Measurements from ENCODE around the gene CMTM5.
"Not testable (repeated sequence)": the region's sequence is repeated elsewhere in the genome, so short reads cannot be mapped to it uniquely, and the experiment has no call there.

The CMTM5 gene

DNA sequence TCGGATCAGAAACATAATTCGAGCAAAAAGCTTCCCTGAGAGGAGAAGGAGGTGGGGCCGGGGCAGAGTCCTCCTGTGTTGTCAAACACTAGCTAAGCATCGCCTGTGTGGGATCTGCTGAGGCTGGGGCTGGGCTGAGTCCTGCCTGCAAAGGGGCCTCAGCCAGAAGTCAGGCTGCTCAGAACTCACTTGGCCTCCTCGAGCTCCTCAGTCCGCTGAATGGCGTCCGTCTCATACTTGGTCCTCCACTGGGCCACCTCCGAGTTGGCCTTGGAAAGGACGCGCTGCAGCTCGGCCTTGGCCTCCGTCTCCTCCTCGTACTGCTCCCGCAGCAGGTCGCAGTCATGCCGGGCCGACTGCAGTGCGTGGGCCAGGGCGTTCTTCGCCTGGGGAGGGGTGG is 41.2 kb downstream of the CMTM5 start:
- DNase-seq (no peak), ATAC-seq (ENCODE audit: insufficient read depth, low read depth) (no peak)
- Histone ChIP-seq H3K9me3 (ENCODE audit: insufficient read depth, low read length, severe bottlenecking) (no peaks in the 10 kb centered on the region), H3K27me3 (ENCODE audit: insufficient read depth, low read length, poor library complexity) (peaks cover 28% of the 10 kb centered on the region), H3K4me3 (ENCODE audit: low read depth in 1 of 2, low read length in 2 of 2) (no peak overlapping the region), H3K36me3 (ENCODE audit: insufficient read depth, low read length) (no peaks in the 10 kb centered on the region), H3K79me2 (ENCODE audit: insufficient read depth, low read length) (no peaks in the 10 kb centered on the region), H2AFZ (ENCODE audit: low read depth, low read length) (no peak overlapping the region), H3K4me2 (ENCODE audit: insufficient read depth, low read length) (no peak overlapping the region), H3K9ac (ENCODE audit: low read depth, low read length) (no peak overlapping the region), H3K4me1 (ENCODE audit: insufficient read depth, low read length) (no peaks in the 10 kb centered on the region), H3K27ac (ENCODE audit: low read length) (no peak overlapping the region), H4K20me1 (ENCODE audit: insufficient read depth, low read length) (no peaks in the 10 kb centered on the region)
- TF ChIP-seq, protein P1, sequence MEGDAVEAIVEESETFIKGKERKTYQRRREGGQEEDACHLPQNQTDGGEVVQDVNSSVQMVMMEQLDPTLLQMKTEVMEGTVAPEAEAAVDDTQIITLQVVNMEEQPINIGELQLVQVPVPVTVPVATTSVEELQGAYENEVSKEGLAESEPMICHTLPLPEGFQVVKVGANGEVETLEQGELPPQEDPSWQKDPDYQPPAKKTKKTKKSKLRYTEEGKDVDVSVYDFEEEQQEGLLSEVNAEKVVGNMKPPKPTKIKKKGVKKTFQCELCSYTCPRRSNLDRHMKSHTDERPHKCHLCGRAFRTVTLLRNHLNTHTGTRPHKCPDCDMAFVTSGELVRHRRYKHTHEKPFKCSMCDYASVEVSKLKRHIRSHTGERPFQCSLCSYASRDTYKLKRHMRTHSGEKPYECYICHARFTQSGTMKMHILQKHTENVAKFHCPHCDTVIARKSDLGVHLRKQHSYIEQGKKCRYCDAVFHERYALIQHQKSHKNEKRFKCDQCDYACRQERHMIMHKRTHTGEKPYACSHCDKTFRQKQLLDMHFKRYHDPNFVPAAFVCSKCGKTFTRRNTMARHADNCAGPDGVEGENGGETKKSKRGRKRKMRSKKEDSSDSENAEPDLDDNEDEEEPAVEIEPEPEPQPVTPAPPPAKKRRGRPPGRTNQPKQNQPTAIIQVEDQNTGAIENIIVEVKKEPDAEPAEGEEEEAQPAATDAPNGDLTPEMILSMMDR (IDR thresholded peaks at IDR 0.05; ENCODE audit: borderline replicate concordance, extremely low read depth, low read length, poor library complexity, severe bottlenecking), result no peak
- no peak for TF ChIP-seq EZH2 (IDR thresholded peaks at IDR 0.05; ENCODE audit: borderline replicate concordance, low read depth, low read length, severe bottlenecking)

DNA sequence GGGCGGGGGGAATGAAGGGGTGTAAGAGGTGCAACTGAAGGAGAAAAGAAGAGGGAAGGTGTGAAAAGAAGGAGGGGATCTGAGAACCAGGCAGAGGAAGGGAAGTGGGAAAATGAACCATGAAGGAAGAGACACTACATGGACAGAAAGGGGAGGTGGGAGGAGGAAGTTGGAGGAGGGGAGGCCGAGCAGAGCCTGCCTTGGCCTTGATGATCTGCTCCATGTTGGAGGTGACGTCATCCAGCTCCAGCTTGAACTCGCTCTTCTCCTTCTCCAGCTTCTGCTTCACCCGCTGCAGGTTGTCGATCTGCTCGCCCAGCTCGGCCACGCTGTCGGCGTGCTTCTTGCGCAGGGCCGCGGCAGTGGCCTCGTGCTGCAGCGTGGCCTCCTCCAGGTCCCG is 42.8 kb downstream of the CMTM5 start:
- H3K9ac ChIP-seq (ENCODE audit: low read depth, low read length); H3K9me3 ChIP-seq (ENCODE audit: insufficient read depth, low read length, severe bottlenecking); H3K4me1 ChIP-seq (ENCODE audit: insufficient read depth, low read length); H3K36me3 ChIP-seq (ENCODE audit: insufficient read depth, low read length); H3K4me2 ChIP-seq (ENCODE audit: insufficient read depth, low read length); DNase-seq; ATAC-seq (ENCODE audit: insufficient read depth, low read depth); H2AFZ ChIP-seq (ENCODE audit: low read depth, low read length); H3K4me3 ChIP-seq (ENCODE audit: low read depth in 1 of 2, low read length in 2 of 2); H3K79me2 ChIP-seq (ENCODE audit: insufficient read depth, low read length); H3K27ac ChIP-seq (ENCODE audit: low read length); H4K20me1 ChIP-seq (ENCODE audit: insufficient read depth, low read length): not testable (repeated sequence)
- peaks cover 28% of the 10 kb centered on the region for H3K27me3 ChIP-seq (ENCODE audit: insufficient read depth, low read length, poor library complexity)

DNA sequence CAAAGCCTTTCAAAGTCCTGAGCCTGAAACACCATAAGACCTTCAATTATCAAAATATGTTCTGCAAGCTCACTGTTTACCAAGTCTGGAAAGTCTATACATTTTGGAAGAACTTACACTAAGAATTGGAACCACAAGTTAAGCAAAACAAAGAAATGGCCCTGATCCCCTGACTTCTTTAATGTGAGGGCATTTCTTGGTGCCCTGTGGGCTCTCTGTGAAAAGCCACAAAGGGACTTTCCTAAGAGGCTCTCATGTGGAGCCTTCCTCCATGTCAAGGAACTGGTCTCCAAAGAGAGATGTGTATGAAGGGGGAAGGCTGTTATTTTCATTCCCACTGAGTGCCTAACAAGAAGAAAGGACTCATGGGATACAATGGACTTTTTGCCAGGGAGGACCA is 44.7 kb downstream of the CMTM5 start:
- TF ChIP-seq, protein P1 (IDR thresholded peaks at IDR 0.05; ENCODE audit: borderline replicate concordance, extremely low read depth, low read length, poor library complexity, severe bottlenecking), result no peak
- no peak for TF ChIP-seq EZH2 (IDR thresholded peaks at IDR 0.05; ENCODE audit: borderline replicate concordance, low read depth, low read length, severe bottlenecking)

DNA sequence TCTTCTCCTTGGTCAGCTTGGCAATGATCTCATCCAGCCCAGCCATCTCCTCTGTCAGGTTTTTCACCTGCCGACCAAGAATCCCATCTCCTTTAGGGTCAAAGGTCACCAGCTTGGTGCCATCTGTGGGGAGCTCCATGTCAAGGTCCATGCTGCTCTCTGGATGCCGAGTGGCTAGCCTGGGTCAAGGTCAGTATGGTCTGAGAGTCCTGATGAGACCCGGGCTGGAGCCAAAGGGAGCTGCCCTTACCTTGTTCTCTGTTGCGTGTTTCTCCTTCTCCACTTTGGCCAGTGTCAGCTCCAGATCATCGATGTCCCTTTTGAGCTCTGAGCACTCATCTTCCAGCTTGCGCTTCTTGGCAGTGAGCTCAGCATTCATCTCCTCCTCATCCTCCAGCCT is 46.8 kb downstream of the CMTM5 start:
- Histone ChIP-seq H3K4me3 (ENCODE audit: low read depth in 1 of 2, low read length in 2 of 2) (no peak overlapping the region), H3K27me3 (ENCODE audit: insufficient read depth, low read length, poor library complexity) (peaks cover 30% of the 10 kb centered on the region), H4K20me1 (ENCODE audit: insufficient read depth, low read length) (no peaks in the 10 kb centered on the region), H3K4me2 (ENCODE audit: insufficient read depth, low read length) (no peak overlapping the region), H3K9ac (ENCODE audit: low read depth, low read length) (no peak overlapping the region), H2AFZ (ENCODE audit: low read depth, low read length) (no peak overlapping the region), H3K4me1 (ENCODE audit: insufficient read depth, low read length) (no peaks in the 10 kb centered on the region), H3K79me2 (ENCODE audit: insufficient read depth, low read length) (no peaks in the 10 kb centered on the region), H3K27ac (ENCODE audit: low read length) (no peak overlapping the region), H3K36me3 (ENCODE audit: insufficient read depth, low read length) (no peaks in the 10 kb centered on the region), H3K9me3 (ENCODE audit: insufficient read depth, low read length, severe bottlenecking) (no peaks in the 10 kb centered on the region)
- DNase-seq (no peak), ATAC-seq (ENCODE audit: insufficient read depth, low read depth) (no peak)
- TF ChIP-seq EZH2 (IDR thresholded peaks at IDR 0.05; ENCODE audit: borderline replicate concordance, low read depth, low read length, severe bottlenecking), result no peak
- TF ChIP-seq, protein P1 (IDR thresholded peaks at IDR 0.05; ENCODE audit: borderline replicate concordance, extremely low read depth, low read length, poor library complexity, severe bottlenecking), result no peak

More for the DNA sequence above, 44.7 kb downstream of the CMTM5 start:
- H3K4me2 ChIP-seq (ENCODE audit: insufficient read depth, low read length), result no peak overlapping the region
- H3K4me1 ChIP-seq (ENCODE audit: insufficient read depth, low read length), result no peaks in the 10 kb centered on the region
- H3K27me3 ChIP-seq (ENCODE audit: insufficient read depth, low read length, poor library complexity), result peaks cover 33% of the 10 kb centered on the region
- no peaks in the 10 kb centered on the region for H3K9me3 ChIP-seq (ENCODE audit: insufficient read depth, low read length, severe bottlenecking)
- no peak for ATAC-seq (ENCODE audit: insufficient read depth, low read depth)
- no peaks in the 10 kb centered on the region for H3K36me3 ChIP-seq (ENCODE audit: insufficient read depth, low read length)
- no peak overlapping the region for H3K4me3 ChIP-seq (ENCODE audit: low read depth in 1 of 2, low read length in 2 of 2)
- no peak overlapping the region for H3K27ac ChIP-seq (ENCODE audit: low read length)
- H3K9ac ChIP-seq (ENCODE audit: low read depth, low read length), result no peak overlapping the region
- H2AFZ ChIP-seq (ENCODE audit: low read depth, low read length), result no peak overlapping the region
- H4K20me1 ChIP-seq (ENCODE audit: insufficient read depth, low read length), result no peaks in the 10 kb centered on the region
- H3K79me2 ChIP-seq (ENCODE audit: insufficient read depth, low read length), result no peaks in the 10 kb centered on the region
- DNase-seq, result no peak

Data from DND-41 (cell line).